Karpas-422 (cell line): Measurements from ENCODE around the gene PRKG1. TPM values are rescaled to one million over a fixed set of nuclear protein-coding genes. Genes with fewer than 3 reads are reported as not detected.

ENCODE experiments used
- DNase-seq: peaks from one replicate; pipeline ENCODE4 v3.0.0-alpha.2; 2015
- H2AFZ ChIP-seq: fragments of 200-600 bp; sonication (generic); 2 replicates; pipeline ENCODE4 v1.6.1; 2014; ENCODE audit warnings: antibody characterized with exemption, low read length, mixed read lengths
- H3K27ac ChIP-seq: fragments of 200-600 bp; sonication (generic); 2 replicates; pipeline ENCODE4 v1.5.1; 2014; ENCODE audit warnings: mild to moderate bottlenecking, low read length, moderate library complexity
- H3K27me3 ChIP-seq: fragments of 200-600 bp; sonication (generic); 2 replicates; pipeline ENCODE4 v1.6.1; 2014; ENCODE audit warnings: low read length, mixed read lengths
- H3K36me3 ChIP-seq: fragments of 200-600 bp; sonication (generic); 2 replicates; pipeline ENCODE4 v1.6.1; 2014; ENCODE audit warnings: low read length, mixed read lengths; ENCODE audit not compliant: insufficient read depth
- H3K4me1 ChIP-seq: fragments of 200-600 bp; sonication (generic); 2 replicates; pipeline ENCODE4 v1.6.1; 2014; ENCODE audit warnings: mild to moderate bottlenecking, low read length, mixed read lengths
- H3K4me2 ChIP-seq: fragments of 200-600 bp; sonication (generic); 2 replicates; pipeline ENCODE4 v1.6.1; 2014; ENCODE audit warnings: low read length, low read depth, mild to moderate bottlenecking; ENCODE audit not compliant: poor library complexity, severe bottlenecking
- H3K4me3 ChIP-seq: fragments of 200-600 bp; sonication (generic); 2 replicates; pipeline ENCODE4 v1.5.1; 2014; ENCODE audit warnings: mild to moderate bottlenecking, antibody characterized with exemption, low read length, mixed read lengths
- H3K79me2 ChIP-seq: fragments of 200-600 bp; sonication (generic); 2 replicates; pipeline ENCODE4 v1.6.1; 2014; ENCODE audit warnings: mild to moderate bottlenecking, low read length, mixed read lengths
- H3K9ac ChIP-seq: fragments of 200-600 bp; sonication (generic); 2 replicates; pipeline ENCODE4 v1.6.0; 2014; ENCODE audit warnings: low read length
- H3K9me2 ChIP-seq: fragments of 200-600 bp; sonication (generic), shearing (Covaris generic); replicated peaks from 2 replicates; pipeline ENCODE4 v1.6.0; 2014; ENCODE audit warnings: mild to moderate bottlenecking, low read length, moderate library complexity; ENCODE audit not compliant: insufficient read depth
- H3K9me3 ChIP-seq: fragments of 300-700, 200-600 bp; sonication (generic); 2 replicates; pipeline ENCODE4 v1.6.1; 2014; ENCODE audit warnings: low read length, mixed read lengths
- H4K20me1 ChIP-seq: fragments of 200-600 bp; sonication (generic); 2 replicates; pipeline ENCODE4 v1.6.1; 2014; ENCODE audit warnings: mild to moderate bottlenecking, antibody characterized with exemption, low read length, low read depth; ENCODE audit not compliant: insufficient read depth
- total RNA-seq: library from RNA; depleted of rRNA; stranded (reverse); fragments of >200 nt; shearing (Covaris generic); gene quantifications from 2 replicates; pipeline ENCODE4 v1.2.3, GENCODE V29; 2014; ENCODE audit warnings: low replicate concordance

The PRKG1 gene
- total RNA-seq, 1 experiment from 2014 or later = not detected

GRCh38 chr10:51619365-51619764, 545.1 kb downstream of the PRKG1 start:
- no peak overlapping the region for H3K9ac ChIP-seq
- no peak for DNase-seq
- H3K36me3 ChIP-seq = no peaks in the 10 kb centered on the region
- H4K20me1 ChIP-seq = no peaks in the 10 kb centered on the region
- no peak overlapping the region for H3K4me3 ChIP-seq
- no peaks in the 10 kb centered on the region for H3K4me1 ChIP-seq
- no peak overlapping the region for H3K27ac ChIP-seq
- H3K4me2 ChIP-seq = no peak overlapping the region
- H3K9me3 ChIP-seq = peaks cover 5% of the 10 kb centered on the region
- no peaks in the 10 kb centered on the region for H3K9me2 ChIP-seq
- no peak overlapping the region for H2AFZ ChIP-seq
- no peaks in the 10 kb centered on the region for H3K27me3 ChIP-seq
- no peaks in the 10 kb centered on the region for H3K79me2 ChIP-seq

DNA sequence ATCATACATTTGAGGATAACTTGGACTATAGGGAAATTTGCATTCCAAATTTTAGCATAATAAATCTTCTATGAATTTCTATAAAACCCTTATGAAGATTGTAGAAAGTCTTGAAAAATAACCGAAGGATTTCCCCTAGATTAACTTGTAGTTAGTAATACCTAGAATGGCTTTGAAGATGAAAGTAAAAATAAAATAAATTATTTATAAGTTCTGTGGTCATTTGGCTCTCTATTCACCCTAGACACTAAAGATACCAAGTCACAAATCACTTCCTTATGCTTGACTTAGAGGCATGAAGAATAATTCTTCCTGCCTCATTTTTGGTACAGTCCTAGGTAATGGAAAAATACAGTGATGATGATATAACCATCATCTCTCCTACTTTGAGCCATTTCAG, 545.8 kb downstream of the PRKG1 start:
- H3K27me3 ChIP-seq = no peaks in the 10 kb centered on the region
- H3K9me2 ChIP-seq = no peaks in the 10 kb centered on the region
- H3K27ac ChIP-seq = no peak overlapping the region
- no peaks in the 10 kb centered on the region for H4K20me1 ChIP-seq
- no peak overlapping the region for H3K4me3 ChIP-seq
- no peak for DNase-seq
- H3K79me2 ChIP-seq = no peaks in the 10 kb centered on the region
- H3K4me2 ChIP-seq = no peak overlapping the region
- H2AFZ ChIP-seq = no peak overlapping the region
- no peaks in the 10 kb centered on the region for H3K4me1 ChIP-seq
- H3K9me3 ChIP-seq = peaks cover 5% of the 10 kb centered on the region
- H3K36me3 ChIP-seq = no peaks in the 10 kb centered on the region
- no peak overlapping the region for H3K9ac ChIP-seq

GRCh38 chr10:51624013-51624412, 549.7 kb downstream of the PRKG1 start:
- no peak overlapping the region for H3K4me3 ChIP-seq
- no peak overlapping the region for H3K9ac ChIP-seq
- 0 out of 2 replicates have a peak, but pooled peaks cover 2% of the 10 kb centered on the region for H3K9me3 ChIP-seq
- H3K36me3 ChIP-seq = no peaks in the 10 kb centered on the region
- H3K4me1 ChIP-seq = no peaks in the 10 kb centered on the region
- no peak for DNase-seq
- H4K20me1 ChIP-seq = no peaks in the 10 kb centered on the region
- no peak overlapping the region for H2AFZ ChIP-seq
- no peaks in the 10 kb centered on the region for H3K27me3 ChIP-seq
- H3K9me2 ChIP-seq = no peaks in the 10 kb centered on the region
- H3K4me2 ChIP-seq = no peak overlapping the region
- no peaks in the 10 kb centered on the region for H3K79me2 ChIP-seq
- no peak overlapping the region for H3K27ac ChIP-seq

DNA sequence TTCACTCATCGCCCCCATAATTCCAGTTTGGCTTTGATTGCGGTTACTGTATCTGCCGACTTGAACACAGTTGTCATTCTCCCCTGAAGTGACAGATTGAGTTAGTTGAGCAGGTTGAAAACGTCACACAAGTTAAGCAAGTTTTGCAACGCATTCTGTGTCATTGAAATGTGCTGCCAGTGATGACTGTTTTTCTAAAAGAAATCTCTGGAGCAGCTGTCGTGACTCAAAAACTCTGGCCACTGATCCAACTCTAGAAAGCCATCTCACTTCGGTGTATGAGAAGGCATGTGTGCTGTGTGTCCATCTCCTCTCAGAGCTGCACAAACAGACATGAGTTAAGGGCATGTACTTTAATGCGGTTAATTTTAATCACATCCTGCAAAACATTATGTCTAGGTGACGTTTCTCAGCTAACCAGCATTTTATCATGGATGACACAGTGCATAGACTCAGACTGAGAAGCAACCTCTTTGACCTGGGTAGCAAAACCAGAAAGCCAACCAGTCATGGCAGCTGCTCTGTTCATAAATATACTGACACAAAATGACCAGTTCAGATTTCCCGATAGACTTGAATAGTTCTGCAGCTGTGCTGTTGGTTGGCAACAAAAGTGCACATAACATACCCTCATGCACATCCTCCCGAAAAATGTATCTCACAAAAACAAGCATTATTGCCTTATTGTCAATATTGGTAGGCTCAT, 555.8 kb downstream of the PRKG1 start:
- Histone ChIP-seq H3K9me3 (peaks cover 11% of the 10 kb centered on the region; the same call in 1 of the 2 replicates), H3K4me1 (no peaks in the 10 kb centered on the region), H2AFZ (no peak overlapping the region), H3K79me2 (no peaks in the 10 kb centered on the region), H3K27ac (no peak overlapping the region), H3K9ac (no peak overlapping the region), H3K9me2 (no peaks in the 10 kb centered on the region), H3K4me3 (no peak overlapping the region), H3K27me3 (no peaks in the 10 kb centered on the region), H4K20me1 (no peaks in the 10 kb centered on the region), H3K4me2 (no peak overlapping the region), H3K36me3 (no peaks in the 10 kb centered on the region)
- no peak for DNase-seq

GRCh38 chr10:51630640-51631005, 556.3 kb downstream of the PRKG1 start:
- H3K4me1 ChIP-seq = no peaks in the 10 kb centered on the region
- no peaks in the 10 kb centered on the region for H3K9me2 ChIP-seq
- no peaks in the 10 kb centered on the region for H3K27me3 ChIP-seq
- no peak overlapping the region for H2AFZ ChIP-seq
- no peaks in the 10 kb centered on the region for H3K79me2 ChIP-seq
- H3K4me3 ChIP-seq = no peak overlapping the region
- H4K20me1 ChIP-seq = no peaks in the 10 kb centered on the region
- H3K9ac ChIP-seq = no peak overlapping the region
- no peak overlapping the region for H3K4me2 ChIP-seq
- peaks cover 11% of the 10 kb centered on the region; the same call in 1 of the 2 replicates for H3K9me3 ChIP-seq
- no peak for DNase-seq
- no peak overlapping the region for H3K27ac ChIP-seq
- no peaks in the 10 kb centered on the region for H3K36me3 ChIP-seq

GRCh38 chr10:51635436-51635835, 561.1 kb downstream of the PRKG1 start:
- Histone ChIP-seq H4K20me1 (no peaks in the 10 kb centered on the region), H3K4me2 (no peak overlapping the region), H3K79me2 (no peaks in the 10 kb centered on the region), H3K9me2 (peaks cover 3% of the 10 kb centered on the region; the same call in 1 of the 2 replicates), H3K9me3 (peaks cover 8% of the 10 kb centered on the region; the same call in 1 of the 2 replicates), H3K4me1 (no peaks in the 10 kb centered on the region), H3K36me3 (no peaks in the 10 kb centered on the region), H2AFZ (no peak overlapping the region), H3K27me3 (no peaks in the 10 kb centered on the region), H3K9ac (no peak overlapping the region), H3K27ac (no peak overlapping the region), H3K4me3 (no peak overlapping the region)
- no peak for DNase-seq

- H3K9me2 ChIP-seq = peaks cover 3% of the 10 kb centered on the region; the same call in 1 of the 2 replicates
- no peaks in the 10 kb centered on the region for H3K79me2 ChIP-seq
- no peak overlapping the region for H2AFZ ChIP-seq
- H3K9ac ChIP-seq = no peak overlapping the region
- no peaks in the 10 kb centered on the region for H4K20me1 ChIP-seq
- H3K27me3 ChIP-seq = no peaks in the 10 kb centered on the region
- H3K36me3 ChIP-seq = no peaks in the 10 kb centered on the region
- peaks cover 6% of the 10 kb centered on the region; the same call in 1 of the 2 replicates for H3K9me3 ChIP-seq
- H3K27ac ChIP-seq = no peak overlapping the region
- no peak for DNase-seq
- no peaks in the 10 kb centered on the region for H3K4me1 ChIP-seq
- no peak overlapping the region for H3K4me3 ChIP-seq
- no peak overlapping the region for H3K4me2 ChIP-seq
These were observed 563.9 kb downstream of the PRKG1 start for GRCh38 chr10:51638211-51638610.

- H3K27me3 ChIP-seq = no peaks in the 10 kb centered on the region
- no peaks in the 10 kb centered on the region for H4K20me1 ChIP-seq
- no peak overlapping the region for H3K9ac ChIP-seq
- H3K4me3 ChIP-seq = no peak overlapping the region
- no peak for DNase-seq
- H3K4me2 ChIP-seq = no peak overlapping the region
- H3K79me2 ChIP-seq = no peaks in the 10 kb centered on the region
- peaks cover 6% of the 10 kb centered on the region; the same call in 1 of the 2 replicates for H3K9me3 ChIP-seq
- no peak overlapping the region for H3K27ac ChIP-seq
- H3K4me1 ChIP-seq = no peaks in the 10 kb centered on the region
- peaks cover 3% of the 10 kb centered on the region; the same call in 1 of the 2 replicates for H3K9me2 ChIP-seq
- no peaks in the 10 kb centered on the region for H3K36me3 ChIP-seq
- no peak overlapping the region for H2AFZ ChIP-seq
These were observed 564.5 kb downstream of the PRKG1 start for GRCh38 chr10:51638737-51639136.
